GDM1 (cell line): ENCODE measurements around the gene PLGRKT.
"Not testable (repeated sequence)": the region's sequence is repeated elsewhere in the genome, so short reads cannot be mapped to it uniquely, and the experiment has no call there.

Experiments used
- DNase-seq: peaks from one replicate; lab custom pipeline; 2025; lab: John Stamatoyannopoulos, UW

PLGRKT gene

GRCh38 chr9:5437254-5438216 lies at the start of gene PLGRKT:
PLGRKT (minus strand) TSS chr9:5437925; CDS start chr9:5431977, 5,948 bp downstream.
- peak; percentile 83 for DNase-seq

GRCh38 chr9:5486988-5487387 lies 49.3 kb upstream of the PLGRKT start:
- DNase-seq: no peak

GRCh38 chr9:5485378-5486085 lies 47.8 kb upstream of the PLGRKT start:
- no peak for DNase-seq

GRCh38 chr9:5483306-5483705 lies 45.6 kb upstream of the PLGRKT start:
- no peak for DNase-seq

GRCh38 chr9:5482194-5482593 lies 44.5 kb upstream of the PLGRKT start:
- DNase-seq: no peak

GRCh38 chr9:5481322-5482040 lies 43.8 kb upstream of the PLGRKT start:
- no peak for DNase-seq

GRCh38 chr9:5480919-5481318 lies 43.2 kb upstream of the PLGRKT start:
- no peak for DNase-seq

GRCh38 chr9:5479994-5480694 lies 42.4 kb upstream of the PLGRKT start:
- DNase-seq: no peak

- DNase-seq: no peak
Measured at GRCh38 chr9:5478206-5478605, 40.5 kb upstream of the PLGRKT start.

GRCh38 chr9:5475611-5476010 lies 37.9 kb upstream of the PLGRKT start:
- not testable (repeated sequence) for DNase-seq

- no peak for DNase-seq
Measured at GRCh38 chr9:5470816-5471215, 33.1 kb upstream of the PLGRKT start.

GRCh38 chr9:5470122-5470521 lies 32.4 kb upstream of the PLGRKT start:
- DNase-seq: no peak

GRCh38 chr9:5468850-5469249 lies 31.1 kb upstream of the PLGRKT start:
- DNase-seq: no peak

GRCh38 chr9:5466766-5467165 lies 29.0 kb upstream of the PLGRKT start:
- DNase-seq: no peak

GRCh38 chr9:5466005-5466404 lies 28.3 kb upstream of the PLGRKT start:
- DNase-seq: no peak

- DNase-seq: not testable (repeated sequence)
Measured at GRCh38 chr9:5464831-5465330, 27.2 kb upstream of the PLGRKT start.

- no peak for DNase-seq
Measured at GRCh38 chr9:5460157-5460556, 22.4 kb upstream of the PLGRKT start.

GRCh38 chr9:5459289-5459829 lies 21.6 kb upstream of the PLGRKT start:
- DNase-seq: no peak

- DNase-seq: no peak
Measured at GRCh38 chr9:5455181-5455580, 17.5 kb upstream of the PLGRKT start.

GRCh38 chr9:5453673-5454072 lies 15.9 kb upstream of the PLGRKT start:
- DNase-seq: no peak

GRCh38 chr9:5453004-5453403 lies 15.3 kb upstream of the PLGRKT start:
- DNase-seq: no peak
